H9 (cell line): ENCODE data around the gene DMWD. TPM values are rescaled to one million over a fixed set of nuclear protein-coding genes. Genes with fewer than 3 reads are reported as not detected.

Experiments used
- DNase-seq: peaks from one replicate; pipeline ENCODE4 v3.0.0-alpha.2; 2017
- H2AFZ ChIP-seq: one replicate; pipeline ENCODE4 v1.6.1; 2013; ENCODE audit warnings: mild to moderate bottlenecking, low read length, control low read depth, moderate library complexity
- H2AK5ac ChIP-seq: 2 replicates; pipeline ENCODE4 v1.6.1; 2013; ENCODE audit warnings: low read length, control low read depth, mixed read lengths; ENCODE audit not compliant: insufficient read length
- H2BK120ac ChIP-seq: one replicate; pipeline ENCODE4 v1.6.1; 2013; ENCODE audit warnings: low read depth, mild to moderate bottlenecking, low read length, control low read depth, inconsistent platforms; ENCODE audit not compliant: poor library complexity, severe bottlenecking
- H2BK12ac ChIP-seq: 2 replicates; pipeline ENCODE4 v1.6.1; 2013; ENCODE audit warnings: low read length, control low read depth, mixed read lengths, low read depth; ENCODE audit not compliant: insufficient read length
- H2BK15ac ChIP-seq: 2 replicates; pipeline ENCODE4 v1.6.1; 2013; ENCODE audit warnings: low read depth, low read length, control low read depth
- H2BK20ac ChIP-seq: one replicate; pipeline ENCODE4 v1.6.1; 2013; ENCODE audit warnings: low read depth, mild to moderate bottlenecking, low read length, control low read depth, inconsistent platforms; ENCODE audit not compliant: poor library complexity, severe bottlenecking
- H2BK5ac ChIP-seq: 2 replicates; pipeline ENCODE4 v1.6.1; 2013; ENCODE audit warnings: low read length, control low read depth, mixed read lengths; ENCODE audit not compliant: insufficient read length
- H3K14ac ChIP-seq: 2 replicates; pipeline ENCODE4 v1.6.1; 2013; ENCODE audit warnings: low read length, control low read depth; ENCODE audit not compliant: insufficient read depth
- H3K18ac ChIP-seq: 2 replicates; pipeline ENCODE4 v1.6.1; 2013; ENCODE audit warnings: low read depth, mild to moderate bottlenecking, mixed read lengths, low read length, control low read depth; ENCODE audit not compliant: insufficient read length
- H3K23ac ChIP-seq: 2 replicates; pipeline ENCODE4 v1.6.1; 2013; ENCODE audit warnings: low read length, control low read depth, mixed read lengths, low read depth; ENCODE audit not compliant: insufficient read length
- H3K23me2 ChIP-seq: 2 replicates; pipeline ENCODE4 v1.6.1; 2013; ENCODE audit warnings: low read depth, mild to moderate bottlenecking, mixed read lengths, low read length, control low read depth; ENCODE audit not compliant: insufficient read length, poor library complexity, severe bottlenecking
- H3K27ac ChIP-seq: 2 replicates; pipeline ENCODE4 v1.5.1; 2013; ENCODE audit warnings: low read length, control low read depth, mixed read lengths, low read depth; ENCODE audit not compliant: insufficient read length
- H3K27me3 ChIP-seq: 2 replicates; pipeline ENCODE4 v1.6.1; 2013; ENCODE audit warnings: low read length, control low read depth, inconsistent platforms; ENCODE audit not compliant: insufficient read depth
- H3K4ac ChIP-seq: 2 replicates; pipeline ENCODE4 v1.6.1; 2013; ENCODE audit warnings: low read depth, mild to moderate bottlenecking, control low read depth, inconsistent platforms, low read length, moderate library complexity
- H3K4me1 ChIP-seq: 2 replicates; pipeline ENCODE4 v1.6.1; 2013; ENCODE audit warnings: low read length, control low read depth, inconsistent platforms; ENCODE audit not compliant: insufficient read depth
- H3K4me2 ChIP-seq: 2 replicates; pipeline ENCODE4 v1.6.1; 2013; ENCODE audit warnings: low read length, control low read depth, mixed read lengths; ENCODE audit not compliant: insufficient read length, insufficient read depth
- H3K56ac ChIP-seq: 2 replicates; pipeline ENCODE4 v1.6.1; 2013; ENCODE audit warnings: low read depth, mild to moderate bottlenecking, mixed read lengths, low read length, control low read depth; ENCODE audit not compliant: insufficient read length
- H3K79me1 ChIP-seq: 2 replicates; pipeline ENCODE4 v1.6.1; 2013; ENCODE audit warnings: low read depth, mild to moderate bottlenecking, moderate library complexity, low read length, control low read depth, inconsistent platforms; ENCODE audit not compliant: insufficient read depth, poor library complexity, severe bottlenecking
- H3K79me2 ChIP-seq: 2 replicates; pipeline ENCODE4 v1.6.1; 2013; ENCODE audit warnings: low read length, control low read depth, inconsistent platforms; ENCODE audit not compliant: insufficient read depth
- H3K9ac ChIP-seq: 2 replicates; pipeline ENCODE4 v1.6.1; 2013; ENCODE audit warnings: low read length, control low read depth, mixed read lengths; ENCODE audit not compliant: insufficient read length; ENCODE audit errors: extremely low read depth
- H3K9me3 ChIP-seq: one replicate; pipeline ENCODE4 v1.6.1; 2013; ENCODE audit warnings: low read depth, low read length, inconsistent platforms; ENCODE audit not compliant: control insufficient read depth
- H3T11ph ChIP-seq: one replicate; pipeline ENCODE4 v1.6.1; 2013; ENCODE audit warnings: mild to moderate bottlenecking, low read length, control low read depth, inconsistent platforms
- H4K20me1 ChIP-seq: one replicate; pipeline ENCODE4 v1.6.1; 2013; ENCODE audit not compliant: control insufficient read depth, insufficient read length, insufficient read depth
- H4K5ac ChIP-seq: 2 replicates; pipeline ENCODE4 v1.6.1; 2013; ENCODE audit warnings: low read depth, mild to moderate bottlenecking, mixed read lengths, low read length, control low read depth; ENCODE audit not compliant: insufficient read length
- H4K8ac ChIP-seq: replicated peaks from 2 replicates; pipeline ENCODE4 v1.6.1; 2013; ENCODE audit warnings: low read length, control low read depth, mixed read lengths, low read depth; ENCODE audit not compliant: insufficient read length
- H4K91ac ChIP-seq: 2 replicates; pipeline ENCODE4 v1.6.1; 2013; ENCODE audit warnings: low read depth, mild to moderate bottlenecking, moderate library complexity, mixed read lengths, low read length, control low read depth; ENCODE audit not compliant: insufficient read length
- H3K27ac Mint-ChIP-seq, 3 experiments: 2 replicates in 2 of 3; 3 replicates in 1 of 3; pipeline ENCODE4 v1.8.0; 2020 to 2021; ENCODE audit warnings: mixed read lengths in 3 of 3, mild to moderate bottlenecking in 1 of 3, moderate library complexity in 1 of 3
- H3K27me3 Mint-ChIP-seq: 2 replicates; pipeline ENCODE4 v1.8.0; 2021; ENCODE audit warnings: low read depth, mild to moderate bottlenecking, moderate library complexity, mixed read lengths
- H3K36me3 Mint-ChIP-seq, 3 experiments: 2 replicates in 2 of 3; 3 replicates in 1 of 3; pipeline ENCODE4 v1.8.0; 2020 to 2021; ENCODE audit warnings: low read depth in 3 of 3, mixed read lengths in 3 of 3; ENCODE audit not compliant: insufficient read depth in 1 of 3
- H3K4me1 Mint-ChIP-seq, 2 experiments: 2 replicates each; pipeline ENCODE4 v1.8.0; 2020; ENCODE audit warnings: mixed read lengths in 2 of 2
- H3K4me3 Mint-ChIP-seq, 2 experiments: 2 replicates in 1 of 2; 3 replicates in 1 of 2; pipeline ENCODE4 v1.8.0; 2020 to 2021; ENCODE audit warnings: mild to moderate bottlenecking in 2 of 2, mixed read lengths in 2 of 2, moderate library complexity in 1 of 2
- H3K9me3 Mint-ChIP-seq, 2 experiments: 2 replicates in 1 of 2; 3 replicates in 1 of 2; pipeline ENCODE4 v1.8.0; 2020; ENCODE audit warnings: mild to moderate bottlenecking in 2 of 2, mixed read lengths in 2 of 2, moderate library complexity in 1 of 2
- WGBS: extraction: QIAGEN DNeasy Blood & Tissue Kit; methylation state at CpG from one replicate; pipeline ENCODE4 v1.1.7; 2013; ENCODE audit warnings: missing lambda C conversion rate, low lambda C conversion rate, mixed read lengths; ENCODE audit not compliant: insufficient read length; ENCODE audit errors: extremely low coverage; 5-methylcytosine and 5-hydroxymethylcytosine counted together
- total RNA-seq: library from RNA; stranded (reverse); gene quantifications from 2 replicates; pipeline ENCODE4 v1.2.1, GENCODE V29; 2021
- TF ChIP-seq, protein P1 (sequence below): fragments of 200-600 bp; sonication (generic); conservative IDR thresholded peaks from 3 replicates; pipeline ENCODE4 v1.8.0; 2021; ENCODE audit warnings: antibody characterized with exemption, mild to moderate bottlenecking

The DMWD gene
- total RNA-seq, 1 experiment from 2014 or later, result 75.1 TPM

DNA sequence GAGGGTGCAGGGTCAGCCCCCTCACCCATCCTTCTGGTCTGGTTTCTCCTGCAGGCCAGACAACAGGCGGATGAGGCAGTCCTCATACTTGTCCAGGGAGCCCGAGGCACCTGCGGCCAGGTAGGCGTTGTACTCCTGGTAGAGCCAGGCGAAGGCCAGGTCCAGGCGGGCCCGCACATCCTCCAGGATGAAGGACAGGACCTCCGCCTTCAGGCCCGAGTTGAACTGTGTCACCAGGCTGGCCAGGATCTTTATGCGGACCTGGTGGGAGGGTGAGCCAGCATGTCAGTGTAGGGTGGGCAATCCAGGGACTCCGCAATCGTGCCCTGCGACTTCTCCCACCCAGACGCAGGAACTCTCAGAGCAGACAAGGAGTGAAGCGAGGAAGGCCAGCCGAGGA, 36.3 kb upstream of the DMWD start:
- Histone ChIP-seq H3K79me1 (no peaks in the 10 kb centered on the region), H2AFZ (no peak overlapping the region), H2BK120ac (no peak overlapping the region), H3K27ac (no peak overlapping the region), H3K79me2 (no peaks in the 10 kb centered on the region), H3K4me2 (no peak overlapping the region), H3K14ac (no peak overlapping the region), H2AK5ac (no peak overlapping the region), H4K20me1 (no peaks in the 10 kb centered on the region), H3K23me2 (no peaks in the 10 kb centered on the region), H4K5ac (no peak overlapping the region), H4K8ac (no peak overlapping the region), H3K23ac (no peak overlapping the region), H3T11ph (no peak overlapping the region), H3K4ac (no peak overlapping the region), H3K9ac (no peak overlapping the region), H2BK15ac (no peak overlapping the region), H2BK5ac (no peak overlapping the region), H3K4me1 (no peaks in the 10 kb centered on the region), H2BK12ac (no peak overlapping the region), H3K27me3 (no peaks in the 10 kb centered on the region), H3K56ac (no peak overlapping the region), H3K18ac (no peak overlapping the region), H4K91ac (no peak overlapping the region), H2BK20ac (no peak overlapping the region), H3K9me3 (no peaks in the 10 kb centered on the region)
- H3K9me3 Mint-ChIP-seq, result no peaks in the 10 kb centered on the region
- TF ChIP-seq, protein P1, sequence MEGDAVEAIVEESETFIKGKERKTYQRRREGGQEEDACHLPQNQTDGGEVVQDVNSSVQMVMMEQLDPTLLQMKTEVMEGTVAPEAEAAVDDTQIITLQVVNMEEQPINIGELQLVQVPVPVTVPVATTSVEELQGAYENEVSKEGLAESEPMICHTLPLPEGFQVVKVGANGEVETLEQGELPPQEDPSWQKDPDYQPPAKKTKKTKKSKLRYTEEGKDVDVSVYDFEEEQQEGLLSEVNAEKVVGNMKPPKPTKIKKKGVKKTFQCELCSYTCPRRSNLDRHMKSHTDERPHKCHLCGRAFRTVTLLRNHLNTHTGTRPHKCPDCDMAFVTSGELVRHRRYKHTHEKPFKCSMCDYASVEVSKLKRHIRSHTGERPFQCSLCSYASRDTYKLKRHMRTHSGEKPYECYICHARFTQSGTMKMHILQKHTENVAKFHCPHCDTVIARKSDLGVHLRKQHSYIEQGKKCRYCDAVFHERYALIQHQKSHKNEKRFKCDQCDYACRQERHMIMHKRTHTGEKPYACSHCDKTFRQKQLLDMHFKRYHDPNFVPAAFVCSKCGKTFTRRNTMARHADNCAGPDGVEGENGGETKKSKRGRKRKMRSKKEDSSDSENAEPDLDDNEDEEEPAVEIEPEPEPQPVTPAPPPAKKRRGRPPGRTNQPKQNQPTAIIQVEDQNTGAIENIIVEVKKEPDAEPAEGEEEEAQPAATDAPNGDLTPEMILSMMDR, result no peak
- H3K27ac Mint-ChIP-seq, result no peak overlapping the region; a peak in 1 of 7 replicates
- H3K27me3 Mint-ChIP-seq, result no peaks in the 10 kb centered on the region
- DNase-seq, result no peak
- no peaks in the 10 kb centered on the region for H3K4me1 Mint-ChIP-seq
- no CpG with 5 or more reads among the region's 16 CpGs for WGBS
- no peak overlapping the region for H3K4me3 Mint-ChIP-seq
- peaks cover 60 to 99% (median 92%) of the 10 kb centered on the region in 3 experiments for H3K36me3 Mint-ChIP-seq
